GM19324 (cell line): ENCODE measurements around the gene USP10.

ENCODE experiments used
- ATAC-seq: cut with Tn5 transposase; IDR thresholded peaks from one replicate; pipeline ENCODE4 v1.9.1; 2021; ENCODE audit warnings: mild to moderate bottlenecking, moderate library complexity; ENCODE audit not compliant: unreplicated experiment, low FRiP score

Gene USP10

GRCh38 chr16:84765616-84766580, 66.1 kb downstream of the USP10 start:
- no peak for ATAC-seq

DNA sequence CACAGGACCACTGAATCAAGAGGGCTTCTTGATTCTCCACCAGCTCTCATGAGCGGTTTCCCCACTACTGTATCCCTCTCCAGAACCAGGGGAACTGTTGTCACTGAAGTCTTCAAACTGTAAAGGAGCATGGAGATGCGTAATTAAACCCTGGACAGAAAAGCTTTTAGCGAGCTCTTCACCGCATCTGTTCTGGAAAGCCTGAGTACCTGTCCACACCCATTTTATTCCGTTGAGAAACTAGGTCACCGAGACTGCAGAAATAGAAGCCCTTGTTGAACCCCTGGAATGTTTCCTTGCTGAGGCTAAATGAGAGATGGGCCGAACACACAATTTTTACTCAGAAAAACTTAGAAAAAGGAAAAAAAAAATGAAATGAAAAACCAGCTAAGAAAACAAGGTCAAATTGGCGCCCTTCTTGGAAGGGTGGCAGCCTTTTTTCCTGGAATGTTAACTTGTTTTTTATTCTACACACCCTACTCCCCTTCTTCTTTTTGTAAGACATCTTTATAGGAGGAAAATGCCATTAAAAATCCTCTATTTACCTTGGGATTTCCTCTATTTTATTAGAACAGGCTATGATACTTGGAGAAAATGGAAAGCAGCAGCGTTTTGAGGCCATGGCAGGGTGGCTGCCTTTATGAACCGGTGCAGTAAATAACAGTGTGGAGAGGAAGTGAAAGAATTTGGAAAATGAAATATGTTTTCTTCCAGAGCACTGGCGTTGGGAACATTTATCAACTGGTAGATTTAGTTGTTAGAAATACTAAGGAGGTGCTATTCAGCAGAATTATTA, 67.4 kb downstream of the USP10 start:
- ATAC-seq, result no peak

DNA sequence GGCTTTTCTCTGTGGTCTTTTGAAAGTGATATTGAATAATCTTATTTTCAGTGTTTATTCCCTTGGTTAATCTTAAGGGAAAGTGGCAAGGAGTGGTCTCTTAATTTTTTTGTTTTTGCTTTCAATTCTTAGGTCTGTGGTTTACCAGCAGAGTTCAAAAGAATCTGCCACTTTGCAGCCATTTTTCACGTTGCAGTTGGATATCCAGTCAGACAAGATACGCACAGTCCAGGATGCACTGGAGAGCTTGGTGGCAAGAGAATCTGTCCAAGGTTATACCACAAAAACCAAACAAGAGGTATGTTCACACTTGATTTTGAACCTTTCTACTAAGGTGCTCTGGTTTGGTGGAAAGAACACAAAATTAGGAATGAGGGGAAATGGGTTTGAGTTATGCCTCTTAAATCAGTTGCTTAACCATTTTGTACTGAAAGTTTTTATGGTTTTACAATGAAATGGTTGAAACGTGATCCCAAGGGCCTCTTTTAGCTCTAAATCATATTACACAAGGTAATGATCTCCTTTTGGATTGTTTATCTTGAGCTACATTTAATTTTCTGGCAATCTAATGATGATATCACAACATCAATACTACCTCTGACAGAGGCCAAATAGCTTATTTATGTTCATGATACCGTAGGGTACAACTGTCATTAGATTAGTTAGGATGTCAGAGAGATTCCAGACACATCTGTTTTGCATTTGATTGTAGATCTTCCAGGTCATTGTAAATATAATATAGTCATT, 68.4 kb downstream of the USP10 start:
- no peak for ATAC-seq

GRCh38 chr16:84768808-84769197, 69.0 kb downstream of the USP10 start:
- ATAC-seq, result no peak

DNA sequence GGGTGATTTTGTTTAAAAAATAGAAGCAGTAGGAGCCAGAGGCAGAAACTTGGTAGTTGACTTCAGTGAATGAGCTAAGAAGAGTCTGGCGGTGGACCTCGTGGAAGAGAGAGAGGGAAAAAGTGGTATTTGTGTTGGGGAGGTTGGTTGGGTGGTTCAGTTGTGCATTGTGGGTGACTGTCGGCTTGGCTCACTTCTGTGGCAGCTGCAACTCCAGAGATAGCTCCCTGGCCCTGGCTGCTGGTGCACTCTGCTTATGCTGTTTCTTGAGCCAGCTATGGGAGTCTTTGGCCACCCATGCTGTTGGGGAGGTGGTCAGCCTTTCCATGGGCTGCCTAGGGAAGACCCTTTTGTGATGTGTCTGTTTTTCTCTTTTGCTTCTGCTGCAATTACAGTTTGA, 69.6 kb downstream of the USP10 start:
- ATAC-seq, result no peak

DNA sequence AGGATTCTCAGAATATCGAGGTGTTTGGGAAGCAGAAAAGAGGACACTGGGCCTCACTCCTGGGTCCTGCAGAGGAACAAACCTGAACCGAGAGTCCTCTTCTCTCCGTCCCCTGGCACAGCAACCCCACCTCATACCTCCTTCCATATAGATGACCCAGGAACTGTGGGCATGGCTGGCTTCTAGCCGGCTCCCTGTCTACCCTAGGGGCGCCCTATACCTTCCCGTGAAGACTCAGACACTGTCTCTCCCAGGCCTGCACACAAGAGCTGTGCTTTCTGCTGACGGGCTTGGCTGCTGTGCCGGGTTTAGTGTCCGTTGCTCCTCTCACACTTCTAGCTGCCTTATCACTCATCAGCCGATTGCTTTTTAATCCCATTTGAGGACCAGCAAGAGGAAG, 73.5 kb downstream of the USP10 start:
- ATAC-seq, result no peak

GRCh38 chr16:84774810-84775209, 75.0 kb downstream of the USP10 start:
- ATAC-seq, result no peak

DNA sequence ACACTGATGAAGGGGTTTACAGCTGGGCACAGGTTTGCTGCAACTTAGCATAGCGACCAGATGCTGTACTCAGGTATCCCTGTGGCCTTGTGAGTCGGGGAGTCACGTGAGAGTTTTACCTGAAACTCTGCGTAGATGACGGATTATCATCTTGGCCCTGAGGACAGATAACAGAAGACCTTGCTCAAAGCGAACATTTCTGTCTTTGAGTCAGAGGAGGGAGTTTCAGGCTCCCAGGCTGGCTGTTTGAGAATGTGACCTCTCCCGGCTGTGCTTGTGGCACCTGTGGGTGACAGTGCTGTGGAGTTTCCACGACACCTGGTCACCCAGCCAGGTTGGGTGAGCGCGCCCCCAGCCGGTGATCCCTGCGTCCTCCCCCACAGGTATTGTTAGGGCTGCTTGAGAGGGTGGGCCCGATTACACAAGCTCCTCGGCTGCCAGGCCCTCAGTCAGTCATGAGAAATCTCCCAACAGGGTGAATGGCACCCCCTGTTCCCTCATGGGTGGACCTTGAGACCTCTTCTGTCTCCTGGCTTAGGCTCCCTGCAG, 75.5 kb downstream of the USP10 start:
- ATAC-seq, result no peak

- no peak for ATAC-seq
Observed at GRCh38 chr16:84777435-84777834, 77.6 kb downstream of the USP10 start.

GRCh38 chr16:84778720-84779119, 78.9 kb downstream of the USP10 start:
- no peak for ATAC-seq

GRCh38 chr16:84780063-84780462, 80.3 kb downstream of the USP10 start:
- no peak for ATAC-seq

GRCh38 chr16:84780544-84781376, 81.0 kb downstream of the USP10 start:
- no peak for ATAC-seq

- ATAC-seq, result no peak
Observed at GRCh38 chr16:84782846-84783245, 83.0 kb downstream of the USP10 start.

DNA sequence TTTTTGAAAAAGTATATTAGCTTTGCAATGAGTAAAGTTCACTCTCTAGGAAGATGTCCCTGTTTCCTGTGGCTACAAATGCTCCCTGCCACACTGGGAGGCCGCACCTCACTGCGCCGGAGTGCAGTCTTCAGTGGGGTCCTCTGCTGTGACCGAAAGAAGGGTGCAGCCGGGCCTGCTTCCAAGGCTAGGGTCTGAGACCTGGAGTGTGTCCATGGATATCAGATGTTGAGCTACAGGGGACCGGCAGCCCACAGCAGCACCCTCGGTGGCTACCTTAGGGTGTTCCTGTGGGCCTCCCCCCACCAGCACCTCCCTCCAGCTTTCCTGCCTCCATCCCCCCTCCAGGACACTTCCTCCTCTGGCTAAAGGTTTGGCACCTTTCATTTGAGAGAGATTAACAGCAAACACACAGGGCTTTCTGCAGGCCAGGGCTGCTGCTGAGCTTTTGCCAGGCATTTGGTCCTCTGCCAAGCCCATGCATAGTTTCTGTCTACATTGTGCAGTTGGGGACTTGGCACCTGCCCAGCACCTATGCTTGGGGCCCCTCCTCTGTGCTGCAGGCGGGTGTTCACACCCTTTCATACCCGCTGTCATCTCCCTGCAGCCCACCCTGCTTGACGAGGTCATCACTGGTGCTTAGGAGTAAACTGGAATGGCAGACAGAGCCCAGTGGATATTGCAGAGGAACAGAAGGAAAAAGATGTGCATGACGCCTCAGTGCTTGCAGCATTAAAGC, 86.2 kb downstream of the USP10 start:
- ATAC-seq, result no peak

DNA sequence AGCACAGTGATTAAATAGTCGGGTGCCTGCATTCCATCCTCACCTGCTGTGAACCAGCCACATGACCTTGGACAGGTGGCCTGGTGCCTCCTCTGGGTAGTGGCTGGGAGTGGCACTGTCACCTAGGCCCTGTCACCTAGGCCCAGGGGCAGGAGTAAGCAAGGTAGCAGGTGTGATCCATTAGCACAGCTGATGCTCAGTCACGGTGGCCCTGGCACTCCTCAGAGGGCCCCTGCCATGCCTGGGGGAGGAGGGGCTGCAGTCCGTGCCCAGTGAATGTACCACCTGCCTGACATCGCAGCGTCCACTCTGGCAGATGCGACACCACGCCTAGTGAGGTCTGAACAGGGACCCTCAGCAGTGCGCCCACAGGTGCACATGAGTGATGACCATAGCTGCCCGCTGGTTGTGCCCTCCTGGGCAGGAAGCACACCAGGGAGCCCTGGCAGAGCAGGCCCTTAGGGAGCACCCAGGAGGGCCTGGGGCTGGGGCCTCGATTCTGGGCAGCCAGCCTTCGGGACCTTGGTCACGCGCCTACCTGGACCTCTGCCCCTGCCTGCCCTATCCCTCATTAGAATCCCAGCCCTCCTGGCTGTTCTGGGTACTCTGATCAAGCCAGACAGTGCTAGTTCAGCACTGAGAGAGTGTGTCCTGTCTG, 86.9 kb downstream of the USP10 start:
- no peak for ATAC-seq

GRCh38 chr16:84787263-84787622, 87.4 kb downstream of the USP10 start:
- ATAC-seq, result no peak

DNA sequence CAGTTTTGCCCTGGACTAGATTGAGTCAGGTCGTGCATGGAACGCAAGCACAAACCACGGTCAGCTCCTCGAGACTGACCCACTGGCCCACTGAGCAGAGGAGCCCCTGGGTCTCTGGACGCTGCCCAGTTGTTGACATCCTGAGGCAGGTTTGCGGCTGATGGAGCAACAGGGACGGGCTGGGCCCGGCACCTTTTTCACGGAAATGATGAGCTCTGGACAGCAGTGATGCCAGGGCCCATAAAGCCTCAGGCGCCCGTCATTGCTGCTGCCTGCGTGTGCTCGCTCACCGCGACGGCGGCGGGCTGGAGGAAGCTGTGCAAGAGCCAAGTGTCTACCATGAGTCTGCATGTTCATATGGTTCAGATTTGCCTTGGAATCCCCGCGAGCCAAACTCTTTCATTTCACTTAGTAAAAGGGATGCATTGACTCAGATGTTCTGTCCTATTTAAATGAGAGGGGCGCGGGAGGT, 89.2 kb downstream of the USP10 start:
- no peak for ATAC-seq

DNA sequence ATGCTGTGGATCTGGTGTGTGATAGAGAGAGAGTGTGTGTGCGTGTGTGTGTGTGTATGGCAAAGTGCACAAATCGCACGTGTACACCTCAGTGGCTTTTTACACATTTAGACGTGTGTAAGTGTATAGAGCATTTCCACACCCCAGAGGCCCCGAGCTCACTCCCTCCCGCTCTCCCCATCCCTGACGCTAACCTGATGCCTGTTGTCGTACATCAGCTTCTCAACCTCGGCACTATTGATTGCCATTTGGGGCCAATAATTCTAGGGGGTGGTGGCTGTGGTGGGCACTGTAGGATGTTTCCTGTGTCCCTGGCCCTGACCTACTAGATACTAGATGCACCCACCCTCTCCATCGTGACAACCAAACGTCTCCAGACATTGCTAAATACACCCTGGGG, 89.6 kb downstream of the USP10 start:
- ATAC-seq, result no peak
